Measurements from ENCODE around the gene MLYCD. TPM values are rescaled to one million over a fixed set of nuclear protein-coding genes. Genes with fewer than 3 reads are reported as not detected.

The MLYCD gene
- total RNA-seq, 1 donor from 2014 or later, result 48.2 TPM

DNA sequence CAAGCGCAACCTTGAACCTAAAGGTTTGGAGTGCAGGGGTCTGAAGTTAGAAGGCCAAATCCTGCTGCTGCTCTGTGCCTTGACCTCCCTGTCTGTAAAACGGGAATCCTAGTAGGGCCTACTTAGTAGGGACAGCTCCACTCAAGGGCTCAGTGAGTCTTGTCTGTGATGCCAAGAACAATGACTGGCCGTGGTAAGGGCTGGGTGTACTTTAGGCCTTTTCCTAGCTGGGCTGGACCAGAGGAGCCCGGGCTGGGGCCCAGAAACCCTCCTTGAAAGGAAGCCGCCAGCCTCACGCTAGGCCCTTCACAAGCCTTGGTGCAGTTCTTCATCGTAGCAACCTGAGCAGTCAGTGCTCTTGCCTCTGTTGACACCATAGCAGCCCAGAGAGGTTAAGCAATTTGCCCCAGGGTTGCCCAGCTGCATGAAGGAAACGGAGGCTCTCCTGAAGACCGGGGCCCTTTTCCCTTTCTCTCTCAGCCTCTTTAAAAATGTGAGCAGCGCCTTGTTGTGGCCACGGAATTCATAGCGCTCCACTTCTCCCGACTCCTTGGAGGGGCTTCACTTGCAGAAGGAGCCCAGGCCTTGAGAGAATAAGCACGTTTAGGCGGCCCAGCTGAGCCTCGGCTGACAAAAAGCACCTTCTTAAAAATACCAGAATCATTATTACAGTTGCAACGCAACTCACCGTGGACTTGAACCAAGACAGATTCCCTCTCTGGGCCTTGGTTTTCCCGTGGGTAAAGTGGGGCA, 73.5 kb downstream of the MLYCD start:
- intact Hi-C loops (cut with DNase I), result no loop called here
- DNase-seq (ENCODE audit: missing footprints), result peak; percentile 9
- no peak for ATAC-seq

DNA sequence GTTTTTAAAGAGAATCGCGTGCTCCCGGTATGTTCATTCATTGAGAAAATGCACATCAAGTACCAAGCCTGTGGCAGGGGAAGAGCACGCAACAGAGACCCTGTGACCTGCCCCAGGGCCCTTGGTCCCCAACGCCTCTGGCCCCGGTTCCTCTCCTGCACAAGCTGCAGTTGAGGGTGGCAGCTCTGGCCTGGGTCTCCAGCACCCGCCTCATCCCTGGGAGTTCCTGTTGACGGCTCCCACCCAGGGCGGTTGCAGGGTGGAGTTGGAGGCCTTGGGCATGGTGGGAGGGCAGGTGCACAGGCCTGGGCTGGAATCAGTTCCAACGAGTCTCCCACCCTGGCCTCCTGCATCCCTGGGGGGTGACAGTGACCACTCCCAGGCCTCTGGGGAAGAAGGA, 74.2 kb downstream of the MLYCD start:
- intact Hi-C loops (cut with DNase I), result no loop called here
- ATAC-seq (no peak), DNase-seq (ENCODE audit: missing footprints) (peak; percentile 25)

DNA sequence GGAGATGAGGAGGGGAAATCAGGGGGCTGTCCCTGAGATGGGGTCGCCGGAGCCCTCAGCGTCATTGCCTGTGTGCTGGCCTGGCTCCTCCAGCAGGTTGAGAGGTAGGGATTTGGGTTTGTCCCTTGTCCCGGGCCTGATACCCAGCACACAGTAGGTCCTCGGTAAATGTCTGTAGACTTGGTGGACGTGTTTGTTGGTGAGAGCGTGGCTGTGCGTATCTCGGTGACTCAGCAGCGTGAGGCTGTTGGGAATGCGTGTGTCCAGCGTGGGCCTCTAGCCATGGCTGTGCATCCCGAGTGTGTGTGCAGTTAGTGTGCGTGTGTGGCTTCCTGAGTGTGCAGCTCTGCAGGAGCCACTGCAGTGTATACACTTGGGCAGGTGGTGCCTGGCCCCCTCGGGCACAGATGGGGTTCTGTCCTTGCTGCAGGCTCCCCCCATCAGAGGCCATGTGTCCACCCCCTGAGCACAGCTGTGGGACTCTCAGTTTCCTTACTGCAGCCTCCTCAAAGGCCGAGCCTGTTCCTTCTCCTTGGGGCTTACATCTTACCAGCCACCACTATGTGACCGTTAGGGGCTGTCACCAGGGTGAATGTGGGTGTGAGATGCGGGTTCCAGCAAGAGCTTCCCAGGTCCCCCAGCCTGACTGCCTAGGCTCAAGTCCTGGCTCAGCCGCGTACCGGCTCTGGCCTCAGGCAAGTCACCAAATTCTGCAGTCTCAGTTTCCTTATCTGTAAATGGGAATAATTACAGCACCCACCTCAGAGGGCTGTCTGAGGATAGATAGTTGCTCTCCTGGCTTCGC, 74.9 kb downstream of the MLYCD start:
- ATAC-seq, result no peak
- DNase-seq (ENCODE audit: missing footprints), result peak; percentile 34
- intact Hi-C loops (cut with DNase I), result no loop called here

DNA sequence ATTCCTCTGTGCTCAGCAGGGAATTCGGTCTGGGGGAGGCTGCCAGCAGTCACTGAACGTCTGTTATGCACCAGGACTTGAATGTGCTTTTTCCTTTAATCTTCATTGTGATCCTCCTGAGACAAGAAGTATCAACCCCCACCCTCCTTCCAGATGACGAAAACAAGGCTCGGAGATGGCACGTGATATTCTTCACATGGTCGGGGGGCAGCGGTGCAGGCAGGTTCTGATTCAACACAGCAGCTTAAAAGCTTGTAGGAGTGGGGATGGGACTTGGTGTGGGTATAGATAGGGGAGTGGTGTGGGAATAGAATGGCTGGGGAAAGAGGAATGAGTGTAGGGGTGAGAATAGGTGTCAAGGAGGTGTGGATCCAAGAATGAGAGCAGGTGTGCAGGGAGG, 75.6 kb downstream of the MLYCD start:
- intact Hi-C loops (cut with DNase I), result no loop called here

DNA sequence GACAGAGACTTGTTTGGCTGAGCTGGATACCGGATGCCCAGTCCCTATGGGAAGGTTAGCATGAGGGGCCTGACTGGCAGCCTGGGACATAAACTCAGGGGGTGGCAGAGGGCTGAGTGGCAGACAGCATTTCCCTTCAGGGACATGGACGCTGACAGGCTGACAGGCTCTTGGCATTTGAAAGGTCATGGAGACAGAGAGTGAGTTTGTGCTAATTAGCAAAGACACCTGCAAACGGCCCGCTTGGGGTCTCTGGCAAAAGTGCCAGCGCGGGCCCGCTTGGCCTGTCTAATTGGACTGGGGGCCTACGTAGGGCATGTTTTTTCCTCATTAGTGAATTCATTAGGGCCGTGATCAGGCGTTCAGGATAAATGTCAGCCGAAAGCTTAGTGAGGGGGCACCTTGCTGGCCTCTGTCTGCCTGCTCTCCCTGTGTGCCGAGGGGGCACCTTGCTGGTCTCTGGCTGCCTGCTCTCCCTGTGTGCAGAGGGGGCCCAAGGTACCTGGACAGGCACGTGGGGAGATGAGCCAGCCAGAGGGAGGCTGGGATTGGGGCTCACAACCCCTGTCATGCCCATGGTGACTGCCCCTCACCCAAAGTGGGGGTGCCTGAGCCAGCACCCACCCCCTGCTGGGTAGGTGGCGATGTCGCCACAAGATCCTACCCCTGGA, 76.8 kb downstream of the MLYCD start:
- DNase-seq (ENCODE audit: missing footprints) (peak; percentile 50), ATAC-seq (no peak)
- intact Hi-C loops (cut with DNase I), result no loop called here

More for the DNA sequence above, 75.6 kb downstream of the MLYCD start:
- no peak for ATAC-seq
- peak; percentile 28 for DNase-seq (ENCODE audit: missing footprints)

Other genes starting within 250 kb of the MLYCD start
- gene HSBP1, start 91.1 kb upstream of the MLYCD start, total RNA-seq, result 189 TPM
- gene OSGIN1, start 54.1 kb downstream of the MLYCD start, total RNA-seq, result 8.2 TPM
- gene NECAB2, start 69.1 kb downstream of the MLYCD start, total RNA-seq, result 1.8 TPM
- gene SLC38A8, start 143.7 kb downstream of the MLYCD start, total RNA-seq, result 3.1 TPM
- 70.2 TPM for gene MBTPS1, start 217.8 kb downstream of the MLYCD start, total RNA-seq
- 24.1 TPM for gene HSDL1, start 246.1 kb downstream of the MLYCD start, total RNA-seq
- not detected for gene DNAAF1, start 246.2 kb downstream of the MLYCD start, total RNA-seq

Measured in Right ventricle myocardium inferior (tissue), 1 donor.